Measurements from ENCODE around the gene ZNF747. TPM values are rescaled to one million over a fixed set of nuclear protein-coding genes. Genes with fewer than 3 reads are reported as not detected.

Gene ZNF747
- total and polyA plus RNA-seq, 10 of the 15 experiments (the other 5 are each of a cell fraction or from before 2014, with no cell fraction given), result 1.0 to 13.0 (median 7.2) TPM

DNA sequence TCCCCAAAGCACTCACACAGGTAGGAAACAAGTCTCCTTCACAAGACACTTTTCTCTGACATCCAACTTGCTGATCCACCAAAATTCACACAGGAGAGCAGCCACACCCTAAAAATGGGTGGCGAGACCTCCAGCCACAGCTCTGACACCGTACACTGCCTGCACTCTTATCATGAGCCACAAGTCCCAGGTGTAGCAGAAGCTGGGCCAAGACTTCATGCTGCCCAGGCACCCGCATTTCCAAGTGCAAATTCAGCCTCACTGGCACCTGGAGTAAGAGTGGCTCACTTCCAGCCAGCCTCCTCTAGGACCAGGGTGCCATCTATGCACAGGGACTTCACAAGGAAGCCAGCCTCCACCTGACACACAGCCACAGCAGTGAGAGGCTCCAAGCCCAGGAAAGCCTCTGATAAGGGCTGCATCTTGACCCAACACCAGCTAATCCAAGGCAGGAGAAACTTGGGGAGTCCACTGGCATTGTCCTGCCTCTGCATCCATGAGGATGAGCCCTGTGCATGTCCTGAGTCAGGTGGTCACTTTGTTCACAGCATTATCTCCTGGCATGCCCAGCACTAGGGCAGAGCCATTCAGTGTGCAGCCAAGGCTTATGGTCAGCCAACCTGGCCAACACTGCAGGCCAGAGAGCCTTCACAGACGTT, 5.7 kb downstream of the ZNF747 start:
- Histone ChIP-seq H3K9me3 (replicated peaks; ENCODE audit: control insufficient read depth, insufficient read depth, low read length) (no peaks in the 10 kb centered on the region), H3K79me2 (ENCODE audit: control insufficient read depth, insufficient read depth, low read length) (peaks cover 7% of the 10 kb centered on the region), H4K20me1 (ENCODE audit: control insufficient read depth, insufficient read depth) (no peaks in the 10 kb centered on the region), H3K4me2 (ENCODE audit: control insufficient read depth, insufficient read depth) (no peak overlapping the region), H3K4me1 (ENCODE audit: control insufficient read depth, insufficient read depth, low read length) (peaks cover 15% of the 10 kb centered on the region), H2AFZ (ENCODE audit: control insufficient read depth, low read depth, low read length) (no peak overlapping the region), H3K27me3 (replicated peaks in 1 of 2; ENCODE audit: control insufficient read depth in 2 of 2, insufficient read depth in 2 of 2, low read length in 1 of 2) (no peaks in the 10 kb centered on the region), H3K4me3 (no peak overlapping the region), H3K27ac (ENCODE audit: control insufficient read depth, insufficient read depth) (no peak overlapping the region), H3K36me3 (ENCODE audit: control insufficient read depth in 2 of 2, insufficient read depth in 2 of 2, low read length in 1 of 2) (peaks cover 2 to 3% of the 10 kb centered on the region in 2 experiments; a peak in 1 of 4 replicates), H3K9ac (ENCODE audit: control insufficient read depth, insufficient read depth, low read length) (no peak overlapping the region)
- ChIA-PET POLR2A (interaction anchor here (0.6 to 5.6 kb wide), 7 partner anchors 20 to 89 kb away, joined by 3 to 36 read pairs (median 6); no protein-coding TSS in a partner anchor), RAD21 (ENCODE audit: unreplicated experiment) (interaction anchor here (0.8 to 1.9 kb wide), 4 partner anchors 29 to 99 kb away, joined by 3 to 7 read pairs (median 5); partner anchors contain the start of genes DCTPP1 and ZNF764), SMC1A (ENCODE audit: uncharacterized antibody, unreplicated experiment) (interaction anchor here (0.8 to 2.0 kb wide), 5 partner anchors 71 to 99 kb away, joined by 3 to 10 read pairs (median 7); partner anchors contain the start of gene DCTPP1), CTCF (interaction anchor here (0.7 to 2.6 kb wide), 7 partner anchors 8 to 99 kb away, joined by 3 to 24 read pairs (median 4); partner anchors contain the start of genes DCTPP1 and ZNF764)
- ATAC-seq (no peak), DNase-seq (ENCODE audit: low read depth, low spot score) (no peak), FAIRE-seq (no peak)
- no TSS peak for BruUV-seq (replicated peaks)
- intact Hi-C loops (cut with micrococcal nuclease; ENCODE audit: unreplicated experiment), result no loop called here
- whole genome bisulfite sequencing (ENCODE audit: insufficient coverage, insufficient replicate concordance, low lambda C conversion rate, missing lambda C conversion rate), result 95% methylated on average over 4 of the region's 4 CpGs
- in situ Hi-C loops (cut with MboI), result no loop called here
- TF ChIP-seq HDAC6 (IDR thresholded peaks at IDR 0.05; ENCODE audit: unreplicated experiment) (no peak), RB1 (IDR thresholded peaks at IDR 0.05; ENCODE audit: borderline replicate concordance) (no peak), MTA2 (IDR thresholded peaks at IDR 0.05; ENCODE audit: low read depth) (no peak), JUNB (IDR thresholded peaks at IDR 0.05) (no peak), TCF7 (IDR thresholded peaks at IDR 0.05; ENCODE audit: borderline replicate concordance) (no peak), CEBPB (IDR thresholded peaks at IDR 0.05; ENCODE audit: borderline replicate concordance in 1 of 2, low read depth in 2 of 2, low read length in 2 of 2) (no peak), DPF2 (IDR thresholded peaks at IDR 0.05) (no peak), MEF2B (IDR thresholded peaks at IDR 0.05; ENCODE audit: partially characterized antibody, poor library complexity, severe bottlenecking) (no peak)
